ENCODE results near the gene SPEM1. TPM values are rescaled to one million over a fixed set of nuclear protein-coding genes. Genes with fewer than 3 reads are reported as not detected.

The SPEM1 gene
- not detected in 2 replicates for polyA plus RNA-seq (2014; cell fraction: cytosol; rRNA removed)
- polyA plus RNA-seq (2014; cell fraction: nucleus; rRNA removed) = 0.51 TPM in 1 of 2 replicates, not detected in the other

GRCh38 chr17:7419819-7420610 is at the start of gene SPEM1:
Gene SPEM1, plus strand, starts transcription at chr17:7420324. Its CDS starts 61 bp downstream, at chr17:7420385.
- peak; percentile 68 for DNase-seq (ENCODE audit: low spot score)

- DNase-seq (ENCODE audit: low spot score) = no peak
These were observed 49.3 kb upstream of the SPEM1 start for GRCh38 chr17:7370853-7371252.

DNA sequence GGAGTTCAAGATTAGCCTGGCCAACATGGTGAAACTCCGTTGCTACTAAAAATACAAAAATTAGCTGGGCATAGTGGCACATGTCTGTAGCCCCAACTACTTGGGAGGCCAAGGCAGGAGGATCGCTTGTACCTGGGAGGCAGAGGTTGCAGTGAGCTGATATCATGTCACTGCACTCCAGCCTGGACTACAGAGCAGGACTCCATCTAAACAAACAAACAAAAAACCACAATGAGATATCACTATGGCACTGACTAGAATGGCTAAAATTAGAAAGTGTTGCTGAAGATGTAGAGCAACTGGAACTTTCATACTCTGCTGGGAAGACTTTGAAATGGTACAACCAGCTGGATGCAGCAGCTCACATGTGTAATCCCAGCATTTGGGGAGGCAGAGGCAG is 45.8 kb upstream of the SPEM1 start:
- no peak for DNase-seq (ENCODE audit: low spot score)

GRCh38 chr17:7379134-7379533 is 41.0 kb upstream of the SPEM1 start:
- no peak for DNase-seq (ENCODE audit: low spot score)

DNA sequence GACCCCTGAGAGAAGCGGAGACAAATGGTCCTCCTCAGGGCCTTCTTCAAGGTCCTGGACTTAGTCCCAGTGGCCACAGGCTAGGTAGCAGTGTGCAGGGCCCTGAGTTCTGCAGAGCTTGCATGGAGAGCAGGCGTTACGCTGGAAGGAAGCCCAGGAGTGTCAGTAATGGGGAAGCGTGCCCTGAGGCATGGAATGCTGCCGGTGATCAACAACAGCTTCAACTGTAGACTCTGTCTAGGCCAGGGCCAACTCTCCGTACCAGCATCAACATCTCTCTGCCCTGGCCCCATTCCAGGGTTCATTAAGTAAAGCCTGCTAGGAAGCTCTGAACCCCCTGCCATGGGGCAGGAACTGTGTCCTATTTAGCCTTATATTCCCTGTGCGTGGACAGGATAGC is 39.8 kb upstream of the SPEM1 start:
- DNase-seq (ENCODE audit: low spot score) = no peak

DNA sequence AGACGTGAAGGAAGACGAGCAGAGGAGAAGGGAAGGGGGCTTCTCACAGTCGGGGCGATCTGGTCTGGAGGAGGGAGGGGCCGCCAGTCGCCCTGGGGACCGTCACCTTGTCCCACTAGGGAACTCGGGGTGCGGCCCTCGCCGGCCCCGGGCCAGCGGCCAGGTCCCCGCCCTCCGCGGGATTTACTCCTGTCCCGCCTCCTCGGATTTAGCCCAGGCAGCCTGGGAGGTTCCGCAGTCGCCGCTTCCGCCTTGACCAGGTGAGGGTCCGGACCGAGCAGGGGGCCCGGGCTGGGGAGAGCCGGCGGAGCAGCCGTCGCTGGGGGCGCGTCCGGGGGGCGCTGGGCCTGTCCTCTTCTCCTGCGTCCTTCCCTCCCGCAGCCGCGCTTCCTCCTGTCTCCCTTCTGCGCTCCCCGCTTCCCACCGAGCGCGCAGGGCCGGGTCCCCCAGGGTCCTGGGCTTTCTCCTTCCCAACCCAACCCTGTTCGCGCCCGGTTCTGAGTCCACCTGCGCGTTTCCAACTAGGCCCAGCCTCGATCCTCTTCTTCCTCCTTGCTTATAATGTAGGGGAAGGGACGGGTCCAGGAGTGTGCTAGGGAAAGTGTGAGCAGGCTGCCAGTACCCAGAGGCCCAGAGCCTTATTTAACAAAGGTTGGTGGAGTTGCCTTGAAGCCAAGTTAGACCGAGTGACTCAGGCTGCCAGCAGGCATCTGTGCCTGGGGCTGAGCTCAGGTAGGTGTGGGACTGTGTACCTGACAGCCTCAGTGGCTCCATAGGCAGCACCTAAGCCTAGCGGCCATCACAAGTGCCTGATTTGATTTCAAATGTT is 39.1 kb upstream of the SPEM1 start, which contains the start of gene TNK1:
TNK1 (plus strand) TSS at position 235 of the 829 bp plus-strand sequence. CDS start 1,838 bp downstream, outside the sequence.
- no peak for DNase-seq (ENCODE audit: low spot score)

DNA sequence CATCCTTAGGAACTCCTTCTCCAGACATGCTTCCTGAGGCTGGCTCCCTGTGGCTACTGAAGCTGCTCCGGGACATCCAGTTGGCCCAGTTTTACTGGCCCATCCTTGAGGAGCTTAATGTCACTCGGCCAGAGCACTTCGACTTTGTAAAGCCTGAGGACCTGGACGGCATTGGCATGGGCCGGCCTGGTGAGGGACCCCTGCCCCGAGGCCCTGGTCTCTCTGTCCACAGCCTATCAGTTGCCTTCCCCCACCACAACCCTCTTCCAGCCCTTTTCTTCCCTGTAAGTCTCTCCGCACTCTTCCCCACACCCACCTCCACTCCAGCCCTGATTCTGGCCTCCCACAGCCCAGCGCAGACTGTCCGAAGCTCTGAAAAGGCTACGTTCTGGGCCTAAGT is 37.2 kb upstream of the SPEM1 start:
- no peak for DNase-seq (ENCODE audit: low spot score)

DNA sequence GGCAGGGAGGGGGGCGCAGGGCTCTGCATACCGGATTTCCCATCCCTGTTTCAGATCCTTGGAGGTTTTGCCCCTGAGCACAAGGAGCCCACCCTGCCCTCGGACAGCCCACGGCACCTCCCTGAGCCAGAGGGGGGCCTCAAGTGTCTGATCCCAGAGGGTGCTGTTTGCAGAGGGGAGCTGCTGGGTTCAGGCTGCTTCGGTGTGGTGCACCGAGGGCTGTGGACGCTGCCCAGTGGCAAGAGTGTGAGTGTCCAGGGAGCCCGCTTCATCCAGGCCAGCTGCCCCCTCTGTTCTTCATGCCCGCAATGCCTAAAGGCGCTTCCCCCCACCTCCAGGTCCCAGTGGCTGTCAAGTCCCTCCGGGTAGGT is 36.8 kb upstream of the SPEM1 start:
- no peak for DNase-seq (ENCODE audit: low spot score)

DNA sequence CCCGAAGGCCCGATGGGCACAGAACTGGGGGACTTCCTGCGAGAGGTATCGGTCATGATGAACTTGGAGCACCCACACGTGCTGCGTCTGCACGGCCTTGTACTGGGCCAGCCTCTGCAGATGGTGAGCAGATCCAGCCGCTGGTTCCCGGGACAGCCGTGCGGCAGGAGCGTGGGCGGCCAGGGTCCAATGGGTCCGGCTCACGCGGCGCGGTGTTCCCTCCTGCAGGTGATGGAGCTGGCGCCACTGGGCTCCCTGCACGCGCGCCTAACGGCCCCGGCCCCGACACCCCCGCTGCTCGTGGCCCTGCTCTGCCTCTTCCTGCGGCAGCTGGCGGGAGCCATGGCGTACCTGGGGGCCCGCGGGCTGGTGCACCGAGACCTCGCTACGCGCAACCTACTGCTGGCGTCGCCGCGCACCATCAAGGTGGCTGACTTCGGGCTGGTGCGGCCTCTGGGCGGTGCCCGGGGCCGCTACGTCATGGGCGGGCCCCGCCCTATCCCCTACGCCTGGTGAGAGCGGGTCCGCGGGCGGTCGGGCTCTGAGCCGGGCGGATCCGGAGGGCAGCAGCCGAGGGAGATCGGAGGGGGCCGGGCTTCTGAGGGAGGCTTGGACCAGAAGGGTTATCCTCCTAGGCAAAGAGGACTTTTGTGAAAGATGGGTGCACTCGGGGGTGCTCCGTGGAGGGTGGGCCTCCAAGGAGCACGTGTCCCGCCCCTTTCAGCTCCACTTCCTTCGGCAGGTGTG is 36.2 kb upstream of the SPEM1 start:
- peak; percentile 71 for DNase-seq (ENCODE audit: low spot score)

GRCh38 chr17:7384489-7385081 is 35.5 kb upstream of the SPEM1 start:
- peak; percentile 35 for DNase-seq (ENCODE audit: low spot score)

- no peak for DNase-seq (ENCODE audit: low spot score)
These were observed 31.3 kb upstream of the SPEM1 start for GRCh38 chr17:7388856-7389255.

GRCh38 chr17:7389924-7390910 is 29.9 kb upstream of the SPEM1 start:
- no peak for DNase-seq (ENCODE audit: low spot score)

GRCh38 chr17:7391307-7391706 is 28.8 kb upstream of the SPEM1 start:
- no peak for DNase-seq (ENCODE audit: low spot score)

GRCh38 chr17:7392696-7393612 is 27.2 kb upstream of the SPEM1 start:
- no peak for DNase-seq (ENCODE audit: low spot score)

DNA sequence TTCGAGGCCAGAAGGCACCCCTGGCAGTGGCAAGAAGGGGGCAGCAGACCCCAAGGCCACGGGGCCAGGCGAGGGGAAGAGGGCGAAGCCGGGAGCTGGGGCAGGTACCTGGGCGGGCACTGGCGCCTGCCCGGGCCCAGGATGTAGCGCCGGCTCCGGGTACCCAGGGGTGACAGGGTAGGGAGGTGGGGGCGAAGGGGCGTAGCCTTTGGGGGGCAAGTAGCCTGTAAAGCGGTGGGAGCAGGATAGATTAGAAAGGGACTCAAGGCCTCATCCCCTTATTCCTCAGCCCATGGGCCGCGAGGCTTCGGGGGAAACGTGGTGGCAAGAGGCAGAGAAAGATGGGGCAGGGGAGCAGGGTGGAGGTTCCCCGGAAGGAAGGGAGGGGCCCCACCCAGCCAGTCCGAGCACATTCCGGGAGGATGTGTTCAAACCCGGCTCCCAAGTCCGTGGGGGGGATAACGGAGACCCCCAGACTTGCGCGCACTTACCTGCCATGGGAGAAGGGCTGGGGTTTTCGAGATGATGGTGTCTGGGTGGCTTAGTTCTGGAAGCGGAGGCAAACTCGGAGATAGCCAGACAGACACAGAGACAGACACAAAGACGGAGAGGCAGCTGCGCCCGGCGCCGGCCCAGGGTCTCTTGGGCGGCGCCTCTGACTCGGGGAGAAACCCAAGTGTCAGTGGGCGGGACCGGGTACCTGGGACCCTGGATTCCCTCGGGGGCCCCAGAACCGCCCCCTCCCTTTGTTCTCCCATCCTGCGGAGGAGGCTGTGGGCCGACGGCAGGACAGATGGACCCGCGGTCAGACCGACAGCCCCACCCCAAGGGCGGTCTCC is 26.3 kb upstream of the SPEM1 start:
- no peak for DNase-seq (ENCODE audit: low spot score)

- DNase-seq (ENCODE audit: low spot score) = peak; percentile 90
These were observed 25.5 kb upstream of the SPEM1 start, which contains the start of gene PLSCR3 for GRCh38 chr17:7394452-7395191. Gene PLSCR3, minus strand, starts transcription at chr17:7394525. Its CDS starts 415 bp downstream, at chr17:7394110.

- no peak for DNase-seq (ENCODE audit: low spot score)
These were observed 24.0 kb upstream of the SPEM1 start for GRCh38 chr17:7396147-7396546.

All from SK-N-DZ (cell line).